OCI-LY7 (cell line): Measurements from ENCODE around the gene MORF4L1. TPM values are rescaled to one million over a fixed set of nuclear protein-coding genes. Genes with fewer than 3 reads are reported as not detected.

Experiments used
- BruUV-seq: library from RNA; stranded (reverse); fragments of 400-500 nt; replicated peaks from 2 replicates; lab custom pipeline; 2021; lab: Mats Ljungman, UMichigan
- CTCF ChIA-PET: fragments of 300-600 bp; sonication (Branson Sonifier 250); formaldehyde crosslinking; loops from one replicate; lab custom pipeline; 2022; ENCODE audit warnings: antibody characterized with exemption; ENCODE audit not compliant: unreplicated experiment; lab: Charles Lee
- POLR2A ChIA-PET: fragments of 300-600 bp; sonication (Branson Sonifier 250); formaldehyde crosslinking; loops from one replicate; lab custom pipeline; 2022; ENCODE audit warnings: antibody characterized with exemption; lab: Charles Lee
- DNase-seq: peaks from one replicate; pipeline ENCODE4 v3.0.0-alpha.2; 2015; ENCODE audit warnings: low spot score
- H2AFZ ChIP-seq: fragments of 200-600 bp; sonication (generic), shearing (Covaris generic); 2 replicates; pipeline ENCODE4 v1.6.1; 2014; ENCODE audit warnings: mild to moderate bottlenecking, antibody characterized with exemption, low read length, moderate library complexity
- H3K27ac ChIP-seq: fragments of 200-600 bp; sonication (generic); 2 replicates; pipeline ENCODE4 v1.5.1; 2014; ENCODE audit warnings: mixed run types, low read depth, mild to moderate bottlenecking, moderate library complexity, low read length, inconsistent platforms; ENCODE audit not compliant: poor library complexity, severe bottlenecking
- H3K36me3 ChIP-seq: fragments of 200-600 bp; sonication (generic); 2 replicates; pipeline ENCODE4 v1.6.1; 2014; ENCODE audit warnings: mild to moderate bottlenecking, antibody characterized with exemption, low read length, moderate library complexity, mixed read lengths; ENCODE audit not compliant: insufficient read depth
- H3K4me1 ChIP-seq: fragments of 200-600 bp; sonication (generic); 2 replicates; pipeline ENCODE4 v1.5.1; 2014; ENCODE audit warnings: mild to moderate bottlenecking, low read length; ENCODE audit not compliant: insufficient read depth, poor library complexity, severe bottlenecking
- H3K4me2 ChIP-seq: fragments of 200-600 bp; sonication (generic); 2 replicates; pipeline ENCODE4 v1.6.1; 2014; ENCODE audit warnings: mild to moderate bottlenecking, low read length
- H3K4me3 ChIP-seq: fragments of 200-600 bp; sonication (generic); 2 replicates; pipeline ENCODE4 v1.5.1; 2014; ENCODE audit warnings: mild to moderate bottlenecking, low read depth, low read length; ENCODE audit not compliant: poor library complexity, severe bottlenecking
- H3K79me2 ChIP-seq: fragments of 200-600 bp; sonication (generic); 2 replicates; pipeline ENCODE4 v1.6.1; 2016; ENCODE audit warnings: low read depth, mild to moderate bottlenecking, low read length, moderate library complexity, mixed read lengths; ENCODE audit not compliant: insufficient read depth
- H3K9me2 ChIP-seq: fragments of 200-600 bp; sonication (generic); 2 replicates; pipeline ENCODE4 v1.6.1; 2016; ENCODE audit warnings: mild to moderate bottlenecking, low read length, mixed read lengths; ENCODE audit not compliant: insufficient read depth
- H3K9me3 ChIP-seq: fragments of 200-600 bp; sonication (generic); 2 replicates; pipeline ENCODE4 v1.6.1; 2014; ENCODE audit warnings: mild to moderate bottlenecking, mixed run types, low read length, mixed read lengths
- H4K20me1 ChIP-seq: fragments of 200-600 bp; sonication (generic); 2 replicates; pipeline ENCODE4 v1.6.1; 2014; ENCODE audit warnings: mild to moderate bottlenecking, antibody characterized with exemption, low read length, moderate library complexity, mixed read lengths; ENCODE audit not compliant: insufficient read depth
- CTCF ChIP-seq: fragments of 200-600 bp; sonication (generic); conservative IDR thresholded peaks from 2 replicates; pipeline ENCODE4 v1.5.1; 2014; ENCODE audit warnings: mild to moderate bottlenecking, antibody characterized with exemption, low read length, moderate library complexity, mixed read lengths
- EZH2phosphoT487 ChIP-seq: fragments of 200-600 bp; sonication (generic); IDR thresholded peaks from 2 replicates; pipeline ENCODE4 v1.6.1; 2018; ENCODE audit warnings: low read depth, borderline replicate concordance, mild to moderate bottlenecking, mixed run types, antibody characterized with exemption, low read length, moderate library complexity, mixed read lengths
- intact Hi-C: fragments of 100-400 bp; cut with micrococcal nuclease; formaldehyde crosslinking; loops from one replicate; pipeline ENCODE4 v1.10.0; 2022; ENCODE audit not compliant: unreplicated experiment
- total RNA-seq, 2 experiments: library from RNA; depleted of rRNA in 1 of 2; stranded (reverse); fragments of >200 nt in 1 of 2; shearing (Covaris generic) in 1 of 2; gene quantifications; 2 replicates each; pipeline ENCODE4 v1.2.3, GENCODE V29; 2014 to 2022

The MORF4L1 gene
- total RNA-seq, 2 experiments from 2014 or later: 152 to 286 TPM

GRCh38 chr15:78830514-78831228 is 42.0 kb upstream of the MORF4L1 start:
- H3K9me3 ChIP-seq: no peaks in the 10 kb centered on the region
- CTCF ChIA-PET: interaction anchor here (0.8 kb wide), 1 partner anchor 17 kb away, joined by 3 read pairs; no protein-coding TSS in a partner anchor
- H3K4me2 ChIP-seq: peak overlapping the region; percentile 22; the same call in 1 of the 2 replicates
- no peak overlapping the region for H3K27ac ChIP-seq
- peaks cover 12% of the 10 kb centered on the region for H3K4me1 ChIP-seq
- no peaks in the 10 kb centered on the region for H3K9me2 ChIP-seq
- intact Hi-C loops: no loop called here
- H3K79me2 ChIP-seq: no peaks in the 10 kb centered on the region
- no peaks in the 10 kb centered on the region for H4K20me1 ChIP-seq
- POLR2A ChIA-PET: no interaction called here
- peak overlapping the region; percentile 37 for H2AFZ ChIP-seq
- H3K36me3 ChIP-seq: no peaks in the 10 kb centered on the region
- BruUV-seq: no TSS peak
- peak overlapping the region; percentile 21 for H3K4me3 ChIP-seq
- TF ChIP-seq EZH2phosphoT487 (no peak), CTCF (no peak)
- peak; percentile 25 for DNase-seq

- no TSS peak for BruUV-seq
- CTCF ChIA-PET: no interaction called here
- no peak overlapping the region for H3K27ac ChIP-seq
- H3K36me3 ChIP-seq: no peaks in the 10 kb centered on the region
- H3K4me2 ChIP-seq: no peak overlapping the region
- H3K79me2 ChIP-seq: no peaks in the 10 kb centered on the region
- H3K9me3 ChIP-seq: no peaks in the 10 kb centered on the region
- intact Hi-C loops: no loop called here
- DNase-seq: no peak
- H3K4me1 ChIP-seq: peaks cover 7% of the 10 kb centered on the region
- H4K20me1 ChIP-seq: no peaks in the 10 kb centered on the region
- no peak overlapping the region for H2AFZ ChIP-seq
- TF ChIP-seq CTCF (no peak), EZH2phosphoT487 (no peak)
- POLR2A ChIA-PET: interaction anchor here (1.1 kb wide), 1 partner anchor 16 kb away, joined by 5 read pairs; no protein-coding TSS in a partner anchor
- no peak overlapping the region for H3K4me3 ChIP-seq
- H3K9me2 ChIP-seq: no peaks in the 10 kb centered on the region
These were observed 41.2 kb upstream of the MORF4L1 start for GRCh38 chr15:78831229-78832207.
